GM13977 (cell line): ENCODE measurements around the gene LDLRAD4.
"Not testable (repeated sequence)": the region's sequence is repeated elsewhere in the genome, so short reads cannot be mapped to it uniquely, and the experiment has no call there.

ENCODE experiments used
- DNase-seq: peaks from one replicate; pipeline ENCODE4 v3.0.0; 2012; ENCODE audit warnings: low spot score
- in situ Hi-C: fragments of 300-500 bp; cut with MboI; formaldehyde crosslinking; loops from one replicate; pipeline ENCODE4 v1.12.0; 2022; ENCODE audit warnings: low sequenced_read_pairs, low pct_unique_long_range_greater_than_20kb, mixed read lengths, inconsistent platforms; ENCODE audit not compliant: unreplicated experiment
- TF ChIP-seq, protein P1 (sequence below): IDR thresholded peaks from 2 replicates; pipeline ENCODE4 v1.5.1; 2012; ENCODE audit warnings: mild to moderate bottlenecking, control low read depth; ENCODE audit not compliant: insufficient read depth; ENCODE audit errors: extremely low read depth, missing control alignments

The LDLRAD4 gene

DNA sequence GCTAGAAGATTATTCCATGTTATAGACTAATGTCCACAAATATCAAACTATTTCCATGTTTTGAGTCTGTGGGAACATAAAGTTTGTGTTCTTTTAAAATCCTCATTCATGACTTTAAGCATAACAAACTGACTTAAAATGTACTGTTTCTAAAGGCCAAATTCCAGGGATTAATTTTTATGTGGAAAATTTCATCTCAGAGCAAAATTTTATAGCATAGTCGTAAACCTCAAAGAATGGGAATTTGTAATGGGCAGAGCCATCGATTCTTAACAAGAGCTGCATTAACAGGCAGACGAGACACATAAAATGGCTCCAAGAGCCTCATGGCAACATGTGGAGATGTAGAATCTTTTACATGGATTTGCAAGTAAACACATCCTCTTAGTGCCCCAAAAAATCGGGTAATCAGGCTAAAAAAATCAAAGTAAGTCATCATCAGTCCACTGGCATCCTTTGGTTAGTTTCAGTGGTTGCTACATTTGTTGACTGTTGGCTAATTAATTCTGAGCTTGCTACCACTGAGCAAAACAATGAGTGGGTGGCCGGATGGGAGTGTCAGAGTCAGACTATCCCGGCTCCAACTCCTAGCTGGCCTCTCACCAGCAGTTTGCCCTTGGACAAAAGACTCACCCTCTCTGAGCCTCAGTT lies 388.2 kb downstream of the LDLRAD4 start:
- in situ Hi-C loops: no loop called here
- DNase-seq: no peak
- TF ChIP-seq, protein P1, sequence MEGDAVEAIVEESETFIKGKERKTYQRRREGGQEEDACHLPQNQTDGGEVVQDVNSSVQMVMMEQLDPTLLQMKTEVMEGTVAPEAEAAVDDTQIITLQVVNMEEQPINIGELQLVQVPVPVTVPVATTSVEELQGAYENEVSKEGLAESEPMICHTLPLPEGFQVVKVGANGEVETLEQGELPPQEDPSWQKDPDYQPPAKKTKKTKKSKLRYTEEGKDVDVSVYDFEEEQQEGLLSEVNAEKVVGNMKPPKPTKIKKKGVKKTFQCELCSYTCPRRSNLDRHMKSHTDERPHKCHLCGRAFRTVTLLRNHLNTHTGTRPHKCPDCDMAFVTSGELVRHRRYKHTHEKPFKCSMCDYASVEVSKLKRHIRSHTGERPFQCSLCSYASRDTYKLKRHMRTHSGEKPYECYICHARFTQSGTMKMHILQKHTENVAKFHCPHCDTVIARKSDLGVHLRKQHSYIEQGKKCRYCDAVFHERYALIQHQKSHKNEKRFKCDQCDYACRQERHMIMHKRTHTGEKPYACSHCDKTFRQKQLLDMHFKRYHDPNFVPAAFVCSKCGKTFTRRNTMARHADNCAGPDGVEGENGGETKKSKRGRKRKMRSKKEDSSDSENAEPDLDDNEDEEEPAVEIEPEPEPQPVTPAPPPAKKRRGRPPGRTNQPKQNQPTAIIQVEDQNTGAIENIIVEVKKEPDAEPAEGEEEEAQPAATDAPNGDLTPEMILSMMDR: no peak

DNA sequence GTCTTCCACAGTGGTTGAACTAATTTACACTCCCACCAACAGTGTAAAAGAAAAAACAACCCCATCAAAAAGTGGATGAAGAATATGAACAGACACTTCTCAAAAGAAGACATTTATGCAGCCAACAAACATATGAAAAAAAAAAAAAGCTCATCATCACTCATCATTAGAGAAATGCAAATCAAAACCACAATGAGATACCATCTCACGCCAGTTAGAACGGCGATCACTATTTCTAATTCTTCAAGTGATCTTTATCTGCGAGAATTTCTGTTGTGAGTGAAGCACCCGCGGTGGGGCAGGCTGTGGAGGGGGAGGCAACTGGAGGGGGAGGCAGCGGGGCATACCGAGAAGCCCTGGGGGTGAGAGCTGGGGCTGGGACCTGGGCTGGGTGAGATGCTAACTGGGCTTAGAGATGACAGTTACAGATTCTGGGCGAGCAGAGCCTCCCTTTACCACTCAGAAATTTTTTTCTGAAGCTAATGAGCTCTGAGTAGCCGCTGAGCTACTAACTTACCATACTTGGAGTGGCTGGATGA lies 389.5 kb downstream of the LDLRAD4 start:
- in situ Hi-C loops, DNase-seq: not testable (repeated sequence)

DNA sequence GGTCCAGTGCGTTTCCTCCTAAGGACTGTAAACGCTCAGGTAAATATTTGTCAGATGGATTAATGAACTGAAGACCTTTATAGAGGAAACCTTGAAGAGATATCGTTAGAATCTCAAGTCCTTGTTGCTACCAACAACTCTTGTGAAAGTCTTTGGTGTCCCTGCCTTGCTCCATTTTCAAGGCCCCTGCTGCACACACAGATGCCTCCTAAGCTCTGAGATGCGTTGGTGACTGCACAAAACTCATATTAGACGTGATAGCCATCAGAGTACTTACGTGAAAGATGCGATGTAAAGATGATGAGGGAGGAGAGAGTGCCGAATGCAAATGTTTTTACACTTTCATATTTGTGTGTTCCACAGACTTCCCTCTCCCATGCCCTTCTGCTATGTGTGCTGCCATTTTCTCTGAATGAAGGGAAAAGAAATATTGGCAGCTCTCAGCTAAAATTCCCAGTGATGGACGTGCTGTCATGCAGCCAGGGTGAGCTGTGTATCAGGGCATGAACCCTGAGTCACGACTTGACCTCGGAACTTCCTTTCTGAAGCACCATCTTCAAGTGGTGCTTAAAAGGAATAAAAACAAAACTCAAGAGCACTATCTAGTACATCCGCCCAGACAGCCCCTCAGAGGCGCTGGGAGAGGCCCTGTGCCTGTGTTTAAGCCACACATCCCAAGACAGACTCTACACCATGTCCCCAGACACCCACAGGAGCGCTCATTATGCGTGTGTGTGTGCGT lies 390.4 kb downstream of the LDLRAD4 start:
- in situ Hi-C loops: no loop called here
- DNase-seq: no peak
- TF ChIP-seq, protein P1: no peak

DNA sequence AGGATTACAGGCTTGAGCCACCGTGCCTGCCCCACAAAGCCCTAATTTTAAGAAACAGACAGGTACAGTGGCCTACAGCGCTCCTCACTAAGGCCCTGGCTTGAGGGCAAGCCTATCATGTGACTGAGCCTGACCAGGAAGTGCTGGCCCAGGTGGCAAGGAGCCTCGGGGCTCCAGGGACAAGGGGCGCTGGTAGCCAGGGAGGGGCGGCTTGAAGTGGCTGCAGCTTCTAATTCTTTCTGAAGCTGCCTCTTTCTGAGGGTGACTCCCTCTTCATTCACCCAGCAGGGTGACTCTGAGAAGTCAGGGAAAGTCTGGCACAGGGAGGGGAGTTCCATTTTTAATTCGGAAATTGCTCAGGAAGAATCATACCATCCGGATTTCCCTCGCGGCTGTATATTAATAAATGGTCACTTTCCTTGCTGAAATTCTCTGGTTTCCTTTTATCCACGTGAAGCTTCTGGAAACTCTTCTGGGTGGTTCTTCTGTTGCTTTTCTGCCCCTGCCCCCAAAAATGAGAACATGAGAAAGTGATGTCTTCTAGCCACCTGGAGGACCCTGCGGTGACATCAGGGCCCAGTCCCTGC lies 392.1 kb downstream of the LDLRAD4 start:
- in situ Hi-C loops: loop anchor here (5.0 kb wide), 1 partner anchor 48 kb away; no protein-coding TSS in a partner anchor

DNA sequence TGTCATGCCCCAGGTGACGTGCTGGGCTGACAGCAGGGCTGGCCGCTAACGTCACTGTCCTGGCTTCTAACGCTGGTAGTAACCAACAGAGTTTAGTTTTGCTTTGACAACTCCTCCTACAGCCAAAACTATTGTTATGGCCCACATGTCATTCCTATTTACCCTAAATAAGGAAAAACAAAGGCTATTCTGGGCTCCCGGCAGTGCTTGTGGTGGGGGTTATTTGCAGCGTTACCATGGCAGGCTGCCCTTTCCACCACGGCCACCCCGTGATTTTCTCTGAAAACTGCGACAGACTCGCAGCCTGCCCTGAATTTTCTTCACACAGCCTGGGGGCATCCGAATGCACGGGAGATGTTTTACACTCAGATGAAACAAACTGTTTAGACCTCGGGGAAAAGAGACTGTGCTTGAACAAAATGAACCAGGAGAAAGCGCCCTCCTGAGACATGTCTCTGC lies 392.6 kb downstream of the LDLRAD4 start:
- DNase-seq: peak; percentile 62
- in situ Hi-C loops: loop anchor here (5.0 kb wide), 1 partner anchor 49 kb away; no protein-coding TSS in a partner anchor
- TF ChIP-seq, protein P1: no peak

More for the DNA sequence above, 392.1 kb downstream of the LDLRAD4 start:
- no peak for DNase-seq
- TF ChIP-seq, protein P1: no peak

DNA sequence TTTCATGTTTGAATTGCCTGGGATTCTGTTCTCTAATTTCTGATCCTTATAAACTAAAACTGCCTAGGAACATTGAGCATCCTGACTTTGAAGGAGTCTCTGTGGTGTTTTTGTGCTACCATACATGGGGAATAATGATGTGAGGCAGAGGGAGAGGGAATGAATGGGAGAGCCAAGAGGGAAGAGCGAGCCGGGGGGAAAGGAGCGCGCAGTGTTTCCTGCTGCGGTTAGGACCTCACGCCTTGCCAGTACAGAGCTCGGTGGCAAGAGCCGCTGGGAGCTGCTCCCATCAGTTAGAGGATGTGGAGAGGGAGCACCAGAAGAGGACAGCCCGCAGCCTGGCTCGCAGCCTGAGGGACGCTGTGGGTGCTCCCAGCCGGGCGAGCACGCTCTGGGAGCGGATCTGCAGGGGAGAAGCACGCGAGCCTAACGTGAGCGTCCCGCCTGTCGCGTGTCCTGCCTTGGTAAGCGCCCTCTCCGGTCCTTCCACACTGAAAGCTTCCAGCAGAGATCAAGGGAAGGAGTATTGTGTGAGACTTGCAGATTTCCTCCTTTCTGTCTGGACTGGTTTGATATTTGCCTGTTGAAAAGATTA lies 393.1 kb downstream of the LDLRAD4 start:
- in situ Hi-C loops: loop anchor here (5.0 kb wide), 1 partner anchor 49 kb away; no protein-coding TSS in a partner anchor
- DNase-seq: no peak
- TF ChIP-seq, protein P1: no peak
